HCT116 (cell line): ENCODE results near the gene MZT2B. TPM values are rescaled to one million over a fixed set of nuclear protein-coding genes. Genes with fewer than 3 reads are reported as not detected.
"Not testable (repeated sequence)": the region's sequence is repeated elsewhere in the genome, so short reads cannot be mapped to it uniquely, and the experiment has no call there.

Experiments
- ATAC-seq: fragments of 200-7000 bp; cut with Tn5 transposase; 2 replicates; pipeline ENCODE4 v1.9.1; 2020; ENCODE audit warnings: mild to moderate bottlenecking, moderate library complexity
- BruUV-seq: library from RNA; stranded (reverse); fragments of 400-500 nt; replicated peaks from 2 replicates; lab custom pipeline; 2021; lab: Mats Ljungman, UMichigan
- CTCF ChIA-PET: fragments of 300-600 bp; sonication (Branson Sonifier 250); formaldehyde crosslinking; loops from one replicate; lab custom pipeline; 2021; ENCODE audit warnings: antibody characterized with exemption; lab: Charles Lee
- POLR2A ChIA-PET: fragments of 300-600, 350-600 bp; sonication (Branson Sonifier 250); formaldehyde crosslinking; loops from one replicate; lab custom pipeline; 2021; ENCODE audit warnings: antibody characterized with exemption; lab: Charles Lee
- RAD21 ChIA-PET, 2 experiments: fragments of 300-600 bp; sonication (Branson Sonifier 250); formaldehyde crosslinking; loops; one replicate each; lab custom pipeline; 2023; ENCODE audit warnings: low total read pairs in 2 of 2; ENCODE audit not compliant: uncharacterized antibody in 2 of 2, unreplicated experiment in 2 of 2, low non-redundant PET in 1 of 2; lab: Charles Lee
- DNase-seq: peaks from one replicate; pipeline ENCODE4 v3.0.0-alpha.2; 2010; ENCODE audit warnings: low read depth, low spot score
- H2AFZ ChIP-seq: fragments of 200-600 bp; shearing (Covaris generic), sonication (generic); 2 replicates; pipeline ENCODE4 v1.6.1; 2017; ENCODE audit warnings: low read depth, mixed run types, mixed read lengths, antibody characterized with exemption, low read length; ENCODE audit not compliant: poor library complexity, severe bottlenecking
- H3K27ac ChIP-seq: 2 replicates; pipeline ENCODE4 v1.5.1; 2012; ENCODE audit warnings: low read depth, low read length
- H3K27me3 ChIP-seq: fragments of 200-600 bp; sonication (generic); 2 replicates; pipeline ENCODE4 v1.6.1; 2016; ENCODE audit warnings: mixed run types, low read length, mixed read lengths; ENCODE audit not compliant: insufficient read depth
- H3K36me3 ChIP-seq, 2 experiments: fragments of 200-500 bp in 1 of 2; fragments of 200-600 bp in 1 of 2; sonication (Bioruptor generic) in 1 of 2; sonication (generic) in 1 of 2; 2 replicates each; pipeline versions ENCODE4 v1.5.1 to v1.6.1; 2014 to 2016; ENCODE audit warnings: low read length in 2 of 2, inconsistent platforms in 1 of 2, mixed read lengths in 1 of 2, mixed run types in 1 of 2; ENCODE audit not compliant: insufficient read depth in 2 of 2, control insufficient read depth in 1 of 2
- H3K4me1 ChIP-seq, 2 experiments: fragments of 200-600 bp in 1 of 2; sonication (generic) in 1 of 2; 2 replicates each; pipeline versions ENCODE4 v1.5.1 to v1.6.1; 2012 to 2017; ENCODE audit warnings: low read length in 2 of 2, inconsistent platforms in 1 of 2, mild to moderate bottlenecking in 1 of 2, mixed read lengths in 1 of 2, mixed run types in 1 of 2, moderate library complexity in 1 of 2; ENCODE audit not compliant: insufficient read depth in 2 of 2, control insufficient read depth in 1 of 2
- H3K4me2 ChIP-seq: fragments of 200-600 bp; sonication (generic); 2 replicates; pipeline ENCODE4 v1.6.1; 2017; ENCODE audit warnings: mixed run types, low read length, mixed read lengths
- H3K4me3 ChIP-seq, 2 experiments: fragments of 200-600 bp in 1 of 2; sonication (generic) in 1 of 2; replicated peaks in 1 of 2; 2 replicates each; pipeline ENCODE4 v1.5.1; 2011 to 2016; ENCODE audit warnings: low read length in 2 of 2, control low read depth in 1 of 2, low read depth in 1 of 2, mild to moderate bottlenecking in 1 of 2, mixed read lengths in 1 of 2, mixed run types in 1 of 2
- H3K79me2 ChIP-seq: fragments of 200-600 bp; sonication (generic); 2 replicates; pipeline ENCODE4 v1.6.1; 2017; ENCODE audit warnings: mild to moderate bottlenecking, mixed run types, low read length, moderate library complexity, mixed read lengths; ENCODE audit not compliant: insufficient read depth
- H3K9ac ChIP-seq: fragments of 200-600 bp; sonication (generic); 2 replicates; pipeline ENCODE4 v1.6.1; 2016; ENCODE audit warnings: low read length, mixed read lengths
- H3K9me2 ChIP-seq: fragments of 200-600 bp; sonication (generic), shearing (Covaris generic); 2 replicates; pipeline ENCODE4 v1.6.1; 2017; ENCODE audit warnings: mixed run types, mild to moderate bottlenecking, moderate library complexity; ENCODE audit not compliant: insufficient read depth
- H3K9me3 ChIP-seq, 2 experiments: fragments of 200-500 bp in 1 of 2; fragments of 200-600 bp in 1 of 2; sonication (Bioruptor generic) in 1 of 2; sonication (generic) in 1 of 2; 2 replicates each; pipeline ENCODE4 v1.6.1; 2014 to 2017; ENCODE audit warnings: low read length in 2 of 2, mixed read lengths in 2 of 2, inconsistent platforms in 1 of 2, low read depth in 1 of 2, mild to moderate bottlenecking in 1 of 2, mixed run types in 1 of 2, moderate library complexity in 1 of 2; ENCODE audit not compliant: control insufficient read depth in 1 of 2, insufficient read depth in 1 of 2
- H4K20me1 ChIP-seq: fragments of 200-600 bp; sonication (generic), shearing (Covaris generic); 2 replicates; pipeline ENCODE4 v1.6.1; 2017; ENCODE audit warnings: mixed run types, mild to moderate bottlenecking, moderate library complexity; ENCODE audit not compliant: insufficient read depth
- CBX3 ChIP-seq: IDR thresholded peaks from 2 replicates; pipeline ENCODE4 v1.6.1; 2012; ENCODE audit warnings: low read depth
- EZH2 ChIP-seq: fragments of 200-600 bp; sonication (generic); IDR thresholded peaks from 2 replicates; pipeline ENCODE4 v1.6.1; 2017; ENCODE audit warnings: antibody characterized with exemption, mixed run types
- JUND ChIP-seq: IDR thresholded peaks from 2 replicates; pipeline ENCODE4 v1.6.1; 2012
- MAX ChIP-seq: IDR thresholded peaks from 2 replicates; pipeline ENCODE4 v1.6.1; 2012
- POLR2AphosphoS5 ChIP-seq: IDR thresholded peaks from 2 replicates; pipeline ENCODE4 v1.6.1; 2011; ENCODE audit warnings: mild to moderate bottlenecking, low read depth, low read length, moderate library complexity
- RAD21 ChIP-seq: IDR thresholded peaks from 2 replicates; pipeline ENCODE4 v1.6.1; 2012; ENCODE audit warnings: low read depth, mild to moderate bottlenecking
- REST ChIP-seq: IDR thresholded peaks from 2 replicates; pipeline ENCODE4 v1.6.1; 2012; ENCODE audit warnings: low read depth
- SP1 ChIP-seq: IDR thresholded peaks from 2 replicates; pipeline ENCODE4 v1.6.1; 2012; ENCODE audit warnings: low read depth
- YY1 ChIP-seq: IDR thresholded peaks from 2 replicates; pipeline ENCODE4 v1.6.1; 2011; ENCODE audit warnings: low read length, low read depth, moderate library complexity, mild to moderate bottlenecking; ENCODE audit not compliant: insufficient replicate concordance; ENCODE audit errors: extremely low read depth
- ZFX ChIP-seq: fragments of 450-650 bp; IDR thresholded peaks from 2 replicates; pipeline ENCODE4 v1.6.1; 2017
- ZNF274 ChIP-seq: fragments of 200-500 bp; sonication (Bioruptor generic); IDR thresholded peaks from 2 replicates; pipeline ENCODE4 v1.6.1; 2014; ENCODE audit warnings: mild to moderate bottlenecking, low read depth, low read length, inconsistent platforms
- intact Hi-C: fragments of 100-400 bp; cut with micrococcal nuclease; formaldehyde crosslinking; loops from 2 replicates; pipeline ENCODE4 v1.10.0; 2022
- total RNA-seq: library from RNA; stranded (reverse); gene quantifications from one replicate; pipeline ENCODE4 v1.2.1, GENCODE V29; 2021; ENCODE audit not compliant: unreplicated experiment

The MZT2B gene
- total RNA-seq, 1 experiment from 2014 or later: 334 TPM

DNA sequence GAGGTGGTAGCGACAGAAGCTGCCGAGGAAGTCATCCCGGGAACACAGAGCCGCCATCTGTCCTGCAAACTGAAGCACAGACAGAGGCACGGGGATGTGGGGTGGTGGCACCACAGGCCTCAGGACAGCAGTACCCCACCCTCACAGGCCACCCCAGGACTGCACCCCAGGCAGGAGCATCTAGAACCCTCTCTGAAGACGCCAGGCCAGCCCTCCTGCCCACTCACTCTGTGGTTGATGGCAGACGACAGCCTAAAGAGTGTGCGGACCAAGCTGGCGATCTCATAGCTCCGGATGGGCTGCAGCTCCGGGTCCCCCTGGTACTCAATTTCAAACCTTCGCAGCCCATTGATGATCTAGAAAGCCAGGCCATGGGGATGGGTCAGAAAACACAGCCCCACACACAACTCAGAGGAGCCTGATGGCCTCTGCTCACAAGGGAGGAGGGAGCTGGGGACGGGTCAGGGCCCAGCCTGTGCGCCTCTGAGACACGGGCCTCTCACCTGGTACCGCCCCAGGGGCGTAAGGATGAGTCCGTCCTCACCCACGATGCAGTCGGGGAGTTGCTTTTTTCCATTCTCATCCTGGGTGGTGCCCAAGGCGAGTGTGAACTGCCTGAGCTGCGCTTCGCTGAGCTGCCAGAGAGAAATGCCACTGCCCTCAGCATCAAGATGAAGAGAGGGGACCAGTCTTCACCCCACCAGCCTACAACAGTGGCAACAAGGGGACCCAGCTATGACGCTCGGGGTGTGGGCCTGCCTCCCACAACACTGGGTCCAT is 29.1 kb upstream of the MZT2B start:
- intact Hi-C loops: no loop called here
- Histone ChIP-seq H4K20me1 (no peaks in the 10 kb centered on the region), H3K9ac (no peak overlapping the region), H3K4me2 (no peak overlapping the region), H3K27me3 (no peaks in the 10 kb centered on the region), H2AFZ (no peak overlapping the region), H3K79me2 (no peaks in the 10 kb centered on the region), H3K27ac (no peak overlapping the region), H3K4me1 (no peaks in the 10 kb centered on the region)
- CTCF ChIA-PET: no interaction called here
- POLR2A ChIA-PET: no interaction called here
- no peak for TF ChIP-seq ZFX
- TF ChIP-seq MAX: no peak
- TF ChIP-seq CBX3: no peak
- TF ChIP-seq POLR2AphosphoS5: no peak
- TF ChIP-seq YY1: no peak
- no peak for TF ChIP-seq ZNF274
- no peak for TF ChIP-seq SP1
- TF ChIP-seq EZH2: no peak
- TF ChIP-seq REST: no peak
- no peak for TF ChIP-seq RAD21
- no peak for TF ChIP-seq JUND
- TF ChIP-seq, all 23 proteins: peak for 0
- BruUV-seq: no TSS peak
- no peaks in the 10 kb centered on the region for H3K9me3 ChIP-seq
- no peak overlapping the region for H3K4me3 ChIP-seq
- RAD21 ChIA-PET: no interaction called here
- no peaks in the 10 kb centered on the region for H3K9me2 ChIP-seq
- DNase-seq: no peak
- no peak for ATAC-seq
- peaks cover 0 to 5% of the 10 kb centered on the region in 2 experiments; a peak in 1 of 4 replicates for H3K36me3 ChIP-seq

DNA sequence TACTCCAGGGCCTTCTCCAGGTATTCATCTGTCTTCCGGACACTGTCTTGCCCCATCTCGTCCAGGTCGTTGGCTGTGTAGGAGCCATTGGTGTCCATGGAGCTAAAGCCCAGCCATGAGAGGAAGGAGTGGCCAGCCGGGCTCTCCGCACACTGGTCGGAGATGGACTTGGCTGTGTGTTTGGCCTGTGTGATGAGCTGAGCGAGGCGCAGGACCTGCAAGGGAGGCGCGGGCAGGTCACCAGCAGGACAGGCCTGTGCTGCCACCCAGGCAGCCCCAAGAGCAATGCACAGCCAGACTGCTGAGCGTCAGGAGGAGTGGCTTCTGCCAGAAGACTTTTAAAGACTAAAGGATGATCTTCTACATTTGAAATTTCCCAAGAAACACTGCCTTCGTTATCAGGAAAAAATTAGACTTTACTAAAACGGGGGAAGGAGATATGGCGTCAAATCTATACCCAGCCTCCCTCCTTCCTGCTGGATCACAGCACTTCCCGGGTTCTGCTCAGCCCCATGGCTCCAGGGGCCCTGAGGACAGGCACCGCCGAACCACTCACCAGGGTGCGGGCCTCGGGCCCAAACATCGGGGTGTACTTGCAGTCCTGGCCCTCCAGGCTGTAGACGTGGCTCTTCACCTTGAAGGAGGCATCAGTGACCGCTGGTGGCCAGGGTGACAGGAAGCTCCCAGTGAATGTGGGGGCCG is 28.2 kb upstream of the MZT2B start:
- H3K9me3 ChIP-seq, H3K36me3 ChIP-seq, H3K4me2 ChIP-seq, H3K27ac ChIP-seq, RAD21 ChIA-PET, H3K9me2 ChIP-seq, intact Hi-C loops, H3K4me1 ChIP-seq, BruUV-seq, POLR2A ChIA-PET, H3K27me3 ChIP-seq, H3K4me3 ChIP-seq, DNase-seq, ATAC-seq, H2AFZ ChIP-seq, H3K9ac ChIP-seq, H4K20me1 ChIP-seq, H3K79me2 ChIP-seq, CTCF ChIA-PET: not testable (repeated sequence)
